K562 (cell line): ENCODE data around the gene SPANXN3. TPM values are rescaled to one million over a fixed set of nuclear protein-coding genes. Genes with fewer than 3 reads are reported as not detected.

Experiments
- ATAC-seq: fragments of 200-7000 bp; cut with Tn5 transposase; 3 replicates; pipeline ENCODE4 v1.9.1; 2020; ENCODE audit warnings: moderate library complexity
- BruUV-seq: library from RNA; stranded (reverse); fragments of 400-500 nt; replicated peaks from 2 replicates; lab custom pipeline; 2021; lab: Mats Ljungman, UMichigan
- CTCF ChIA-PET: fragments of 300-600 bp; formaldehyde crosslinking; extraction: SDS; loops from one replicate; lab custom pipeline; 2021; ENCODE audit warnings: low intra/inter-chr PET ratio; lab: Yijun Ruan, JAX
- POLR2A ChIA-PET: fragments of 300-600, 350-650 bp; sonication (Branson Sonifier 250); formaldehyde crosslinking; extraction: SDS; loops from one replicate; lab custom pipeline; 2021; ENCODE audit warnings: antibody characterized with exemption, inconsistent platforms; lab: Yijun Ruan, JAX
- DNase-seq, 4 experiments: peaks; one replicate each; pipeline versions ENCODE4 v3.0.0 to v3.0.0-alpha.2; 2011 to 2018; ENCODE audit warnings: low spot score in 3 of 4, mixed read lengths in 3 of 4; ENCODE audit errors: extremely low read depth in 1 of 4
- FAIRE-seq: peaks from 2 replicates; lab custom pipeline; 2011; peaks lifted over from hg19 to GRCh38; lab: Jason Lieb, UNC
- H2AFZ ChIP-seq: 2 replicates; pipeline ENCODE4 v1.6.0; 2011; ENCODE audit warnings: low read depth, low read length, control low read depth, inconsistent platforms
- H3K27ac ChIP-seq: fragments of 200-600 bp; 3 replicates; pipeline ENCODE4 v1.8.0; 2011; ENCODE audit warnings: low read depth, mild to moderate bottlenecking, control low read depth, inconsistent platforms, low read length, moderate library complexity, mixed read lengths; ENCODE audit errors: extremely low read depth
- H3K27me3 ChIP-seq, 2 experiments: fragments of 300-600 bp in 1 of 2; 2 replicates in 1 of 2; 3 replicates in 1 of 2; pipeline versions ENCODE4 v1.6.0 to v1.8.0; 2011; ENCODE audit warnings: inconsistent platforms in 2 of 2, low read length in 2 of 2, mild to moderate bottlenecking in 1 of 2, mixed read lengths in 1 of 2, moderate library complexity in 1 of 2; ENCODE audit not compliant: control insufficient read depth in 2 of 2, insufficient read depth in 2 of 2
- H3K36me3 ChIP-seq: fragments of 300-600 bp; 3 replicates; pipeline ENCODE4 v1.8.0; 2011; ENCODE audit warnings: mild to moderate bottlenecking, low read length, inconsistent platforms; ENCODE audit not compliant: control insufficient read depth, insufficient read depth
- H3K4me1 ChIP-seq, 2 experiments: fragments of 200-600 bp in 1 of 2; replicated peaks in 1 of 2; 2 replicates in 1 of 2; 3 replicates in 1 of 2; pipeline versions ENCODE4 v1.5.1 to v1.8.0; 2011; ENCODE audit warnings: inconsistent platforms in 2 of 2, low read length in 2 of 2, mild to moderate bottlenecking in 1 of 2, mixed read lengths in 1 of 2, moderate library complexity in 1 of 2; ENCODE audit not compliant: control insufficient read depth in 2 of 2, insufficient read depth in 2 of 2
- H3K4me2 ChIP-seq: 2 replicates; pipeline ENCODE4 v1.6.1; 2011; ENCODE audit warnings: low read length, control low read depth, inconsistent platforms, mixed read lengths; ENCODE audit not compliant: insufficient read depth
- H3K4me3 ChIP-seq: fragments of 200-600 bp; sonication (generic), shearing (Covaris generic); 2 replicates; pipeline ENCODE4 v1.5.1; 2016; ENCODE audit warnings: control low read depth, inconsistent platforms
- H3K79me2 ChIP-seq: fragments of 200-600 bp; 3 replicates; pipeline ENCODE4 v1.8.0; 2011; ENCODE audit warnings: low read length, inconsistent platforms; ENCODE audit not compliant: control insufficient read depth, insufficient read depth
- H3K9ac ChIP-seq, 2 experiments: 2 replicates each; pipeline versions ENCODE4 v1.6.0 to v1.6.1; 2011; ENCODE audit warnings: low read depth in 2 of 2, low read length in 2 of 2, control low read depth in 1 of 2, inconsistent platforms in 1 of 2, mild to moderate bottlenecking in 1 of 2, mixed read lengths in 1 of 2; ENCODE audit not compliant: insufficient read depth in 1 of 2
- H3K9me1 ChIP-seq: one replicate; pipeline ENCODE4 v1.6.0; 2011; ENCODE audit warnings: inconsistent platforms, mild to moderate bottlenecking, low read length, moderate library complexity; ENCODE audit not compliant: control insufficient read depth, insufficient read depth
- H3K9me3 ChIP-seq: replicated peaks from 2 replicates; pipeline ENCODE4 v1.5.1; 2011; ENCODE audit warnings: low read depth, low read length, inconsistent platforms; ENCODE audit not compliant: control insufficient read depth, insufficient read depth
- H4K20me1 ChIP-seq: replicated peaks from 2 replicates; pipeline ENCODE4 v1.6.1; 2011; ENCODE audit warnings: low read length, inconsistent platforms, mixed read lengths; ENCODE audit not compliant: control insufficient read depth, insufficient read depth
- ATF2 ChIP-seq: sonication (generic); formaldehyde crosslinking; IDR thresholded peaks from 2 replicates; pipeline ENCODE4 v1.8.1; 2022; ENCODE audit warnings: missing genetic modification reagents
- ELF4 ChIP-seq: fragments of 450-650 bp; formaldehyde crosslinking; IDR thresholded peaks from 2 replicates; pipeline ENCODE4 v1.4.0; 2022; ENCODE audit warnings: missing genetic modification characterization
- GTF2A2 ChIP-seq: IDR thresholded peaks from 2 replicates; pipeline ENCODE4 v1.6.1; 2016; ENCODE audit warnings: mild to moderate bottlenecking, missing genetic modification characterization, missing compliant biosample characterization
- HCFC1 ChIP-seq: IDR thresholded peaks from 2 replicates; pipeline ENCODE4 v1.6.1; 2012; ENCODE audit warnings: low read depth, low read length, improper control_type of control experiment
- HOXB6 ChIP-seq: fragments of 250-450 bp; sonication (Bioruptor Pico); IDR thresholded peaks from 2 replicates; pipeline ENCODE4 v1.5.1; 2022; ENCODE audit warnings: mild to moderate bottlenecking, borderline replicate concordance
- POLR2H ChIP-seq: IDR thresholded peaks from 2 replicates; pipeline ENCODE4 v1.6.1; 2016; ENCODE audit warnings: missing genetic modification characterization, low read depth, mild to moderate bottlenecking, control low read depth, missing compliant biosample characterization, moderate library complexity
- RREB1 ChIP-seq: fragments of 250-450 bp; sonication (Bioruptor Pico); IDR thresholded peaks from 2 replicates; pipeline ENCODE4 v1.4.0; 2020
- SUPT5H ChIP-seq: fragments of 450-650 bp; IDR thresholded peaks from 2 replicates; pipeline ENCODE4 v1.6.1; 2016
- TBL1XR1 ChIP-seq, 2 experiments: IDR thresholded peaks; 2 replicates each; pipeline ENCODE4 v1.6.1; 2012; ENCODE audit warnings: improper control_type of control experiment in 2 of 2, low read length in 2 of 2, mild to moderate bottlenecking in 1 of 2
- ZBTB8A ChIP-seq: fragments of 450-650 bp; IDR thresholded peaks from 2 replicates; pipeline ENCODE4 v1.6.1; 2018; ENCODE audit warnings: mild to moderate bottlenecking, moderate library complexity; ENCODE audit not compliant: partially characterized antibody
- ZNF124 ChIP-seq: sonication (generic); formaldehyde crosslinking; IDR thresholded peaks from 2 replicates; pipeline ENCODE4 v1.8.1; 2022; ENCODE audit warnings: missing genetic modification reagents
- ZNF134 ChIP-seq: fragments of 250-450 bp; sonication (Bioruptor Pico); conservative IDR thresholded peaks from 2 replicates; pipeline ENCODE4 v1.4.0; 2020
- ZNF444 ChIP-seq: fragments of 250-450 bp; sonication (Bioruptor Pico); IDR thresholded peaks from 2 replicates; pipeline ENCODE4 v1.4.0; 2020; ENCODE audit warnings: mild to moderate bottlenecking, moderate library complexity
- ZNF551 ChIP-seq: fragments of 250-450 bp; sonication (Bioruptor Pico); IDR thresholded peaks from 2 replicates; pipeline ENCODE4 v1.5.0; 2021; ENCODE audit warnings: mild to moderate bottlenecking, moderate library complexity
- WGBS: fragments of 100-300 bp; shearing (Covaris generic); methylation state at CpG from one replicate; pipeline ENCODE4 v1.1.6; 2016; ENCODE audit warnings: low coverage, mixed read lengths; ENCODE audit not compliant: insufficient coverage; ENCODE audit errors: missing lambda C conversion rate; 5-methylcytosine and 5-hydroxymethylcytosine counted together
- in situ Hi-C: fragments of 300-500 bp; cut with MboI; formaldehyde crosslinking; loops from 4 replicates; pipeline ENCODE4 v1.15.0; 2018; ENCODE audit warnings: inconsistent platforms, mixed read lengths
- intact Hi-C: fragments of 100-400 bp; cut with micrococcal nuclease; formaldehyde crosslinking; loops from 2 replicates; pipeline ENCODE4 v1.14.2; 2022
- polyA plus RNA-seq, 8 experiments: library from polyadenylated mRNA; depleted of rRNA in 4 of 8; stranded (reverse) in 5 of 8; unstranded in 3 of 8; fragments of >200 nt; fragmentation: Nextera tagmentation in 2 of 8; fragmentation: Illumina TruSeq in 1 of 8; extraction: Ambion mirVana in 2 of 8; extraction: Trizol in 1 of 8; gene quantifications; 2 replicates each; pipeline versions ENCODE4 v1.2.1 to v1.2.3, GENCODE V29; 2011 to 2014; ENCODE audit warnings: inconsistent platforms in 1 of 8, missing spikeins in 1 of 8
- total RNA-seq, 7 experiments: library from RNA; depleted of rRNA in 6 of 7; stranded (reverse); fragments of >200 nt in 6 of 7; fragmentation: Illumina TruSeq in 2 of 7; extraction: Trizol in 2 of 7; gene quantifications; 2 replicates each; pipeline versions ENCODE4 v1.2.1 to v1.2.3, GENCODE V29; 2011 to 2021; ENCODE audit warnings: low replicate concordance in 1 of 7

SPANXN3 gene
- total and polyA plus RNA-seq, 9 of the 15 experiments (the other 6 are each of a cell fraction or from before 2014, with no cell fraction given) = not detected

- TF ChIP-seq RREB1 (CRISPR knock-in tag) (no peak), HCFC1 (no peak), ELF4 (CRISPR knock-in tag) (no peak)
These were observed 16.5 kb downstream of the SPANXN3 start (continued) for GRCh38 chrX:143500751-143501150.

GRCh38 chrX:143486105-143486504 lies 31.2 kb downstream of the SPANXN3 start:
- no peaks in the 10 kb centered on the region for H3K9me3 ChIP-seq
- H3K36me3 ChIP-seq = no peaks in the 10 kb centered on the region
- no TSS peak for BruUV-seq
- ChIA-PET CTCF (no interaction called here), POLR2A (no interaction called here)
- no peaks in the 10 kb centered on the region for H3K27me3 ChIP-seq
- H3K9ac ChIP-seq = no peak overlapping the region
- in situ Hi-C loops = no loop called here
- no peaks in the 10 kb centered on the region for H3K4me1 ChIP-seq
- no peaks in the 10 kb centered on the region for H4K20me1 ChIP-seq
- H3K27ac ChIP-seq = no peak overlapping the region
- H3K9me1 ChIP-seq = no peaks in the 10 kb centered on the region
- no peak for TF ChIP-seq ZNF551 (CRISPR knock-in tag)
- TF ChIP-seq ZNF124 (CRISPR knock-in tag) = no peak
- no peak for TF ChIP-seq HOXB6 (CRISPR knock-in tag)
- TF ChIP-seq GTF2A2 = no peak
- TF ChIP-seq ZBTB8A = no peak
- no peak for TF ChIP-seq ZNF444 (CRISPR knock-in tag)
- no peak for TF ChIP-seq POLR2H (tag)
- no peak for TF ChIP-seq TBL1XR1 (IDR thresholded peaks at IDR 0.05; ENCODE audit: low read length in 2 of 2)
- no peak for TF ChIP-seq SUPT5H
- TF ChIP-seq ZNF134 (CRISPR knock-in tag) = no peak
- no peak for TF ChIP-seq ATF2
- TF ChIP-seq, all 486 proteins: peak for 0
- 0% methylated on average over 8 of the region's 8 CpGs for WGBS
- intact Hi-C loops = no loop called here
- Histone ChIP-seq H3K4me3 (no peak overlapping the region), H3K4me2 (no peak overlapping the region), H2AFZ (no peak overlapping the region), H3K79me2 (no peaks in the 10 kb centered on the region)
- DNase-seq (no peak), FAIRE-seq (no peak), ATAC-seq (no peak)
